GM10266 (cell line): Measurements from ENCODE around the gene DQX1.

Source experiments
- DNase-seq: peaks from one replicate; pipeline ENCODE4 v3.0.0; 2012; ENCODE audit errors: extremely low spot score
- CTCF ChIP-seq: IDR thresholded peaks from 2 replicates; pipeline ENCODE4 v1.5.1; 2012; ENCODE audit warnings: mild to moderate bottlenecking, low read depth; ENCODE audit not compliant: control insufficient read depth, insufficient read depth; ENCODE audit errors: missing control alignments

The DQX1 gene

DNA sequence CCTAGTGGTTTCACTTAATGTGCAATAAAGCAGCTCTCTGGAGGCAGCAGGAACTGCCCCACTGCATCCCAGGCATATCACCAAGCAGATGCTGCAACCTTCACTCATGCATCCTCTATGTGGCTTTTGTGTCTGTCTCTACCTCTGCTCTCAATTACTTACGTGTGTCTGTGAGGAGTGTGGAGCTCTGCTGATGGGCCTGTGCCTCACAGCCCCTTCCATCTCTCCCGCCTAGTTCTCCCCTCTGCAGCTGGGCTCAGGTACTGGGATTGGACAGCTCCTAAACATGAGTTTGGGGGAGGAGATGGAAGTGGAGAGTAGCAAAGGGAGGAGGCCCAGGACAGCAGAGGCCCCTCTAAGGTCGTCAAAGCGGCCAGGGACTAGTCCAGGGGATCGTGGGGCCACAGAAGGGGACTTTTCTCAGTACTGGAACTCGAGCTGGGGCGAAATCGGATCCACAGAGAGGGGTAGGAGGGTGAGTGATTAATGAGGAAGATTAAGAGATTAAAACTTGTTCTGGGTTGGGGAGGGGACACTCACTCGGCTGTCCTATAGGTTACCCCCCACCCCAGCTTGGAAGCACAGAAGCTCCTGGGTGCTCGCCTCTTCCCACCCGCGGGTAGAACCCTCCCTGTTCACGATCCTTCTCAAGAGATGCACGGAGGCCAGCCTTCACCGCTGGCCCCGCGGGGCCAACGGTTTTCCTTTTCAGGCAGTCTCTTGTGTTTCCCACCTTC, 24.5 kb downstream of the DQX1 start:
- no peak for DNase-seq

DNA sequence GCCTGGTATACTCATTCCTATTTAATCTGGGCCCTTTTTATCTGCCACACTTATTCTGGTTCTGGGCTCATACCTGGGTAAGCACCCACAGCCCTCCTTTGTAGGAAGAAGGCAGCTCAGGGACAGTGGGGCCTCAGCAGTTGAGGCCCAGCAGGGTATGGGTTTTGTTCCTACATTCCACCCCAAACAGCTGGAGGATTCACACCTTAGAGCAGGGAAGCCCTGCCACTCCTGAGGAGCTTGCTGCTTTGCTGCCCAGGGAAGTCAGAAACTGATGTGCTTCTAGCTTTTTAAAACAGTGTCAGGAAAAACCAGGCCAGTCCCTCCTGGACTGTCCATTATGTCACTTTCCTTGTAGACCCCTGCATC, 25.5 kb downstream of the DQX1 start:
- no peak for DNase-seq
- TF ChIP-seq CTCF, result no peak

More for the DNA sequence above, 24.5 kb downstream of the DQX1 start:
- no peak for TF ChIP-seq CTCF

- DNase-seq, result no peak
- TF ChIP-seq CTCF, result no peak
Measured at GRCh38 chr2:74499940-74500577, 26.0 kb downstream of the DQX1 start.

DNA sequence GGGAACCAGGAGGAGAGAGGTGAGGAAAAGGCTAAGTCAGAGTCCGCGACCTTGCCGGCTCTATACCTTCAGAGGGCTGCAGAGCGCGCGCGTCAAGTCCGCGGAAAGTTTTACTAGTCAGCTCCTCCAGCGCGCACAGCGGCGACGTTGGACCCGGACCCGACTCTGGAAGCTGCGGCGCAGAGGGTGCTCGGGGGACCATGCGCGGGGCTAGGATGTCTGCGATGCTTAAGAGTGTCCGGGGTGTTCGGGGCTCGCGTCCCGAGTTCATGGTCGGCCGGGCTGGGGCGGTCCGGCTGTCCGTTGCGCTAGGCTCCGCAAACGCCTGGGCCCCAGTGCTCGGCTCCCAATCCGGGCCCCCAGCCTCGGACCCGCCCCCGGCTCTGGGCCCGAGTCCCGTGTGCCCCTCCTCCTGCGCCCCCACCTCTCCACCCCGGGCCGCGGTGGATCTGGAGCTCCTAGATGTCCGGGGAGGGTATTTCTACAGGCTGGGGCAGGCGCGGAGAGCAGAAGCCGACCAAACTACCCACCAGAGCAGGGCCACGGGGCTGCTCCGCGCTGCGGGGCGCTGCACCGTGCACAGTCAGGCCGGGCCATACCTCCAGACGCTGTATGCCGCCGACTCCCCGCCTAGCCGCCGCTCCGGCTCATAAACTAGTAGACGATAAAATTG, 26.6 kb downstream of the DQX1 start, which contains the start of gene LBX2:
Gene LBX2 (minus strand): TSS at position 337 of the 673 bp plus-strand sequence. CDS start 66 bp downstream, at position 271.
- DNase-seq, result no peak
- no peak for TF ChIP-seq CTCF

GRCh38 chr2:74498500-74499266, 27.3 kb downstream of the DQX1 start:
- TF ChIP-seq CTCF, result no peak
- DNase-seq, result peak; percentile 47

GRCh38 chr2:74497777-74498499, 28.1 kb downstream of the DQX1 start:
- no peak for TF ChIP-seq CTCF
- peak; percentile 47 for DNase-seq
